NT2/D1 (cell line): Measurements from ENCODE around the gene PRKD2.

Source experiments
- DNase-seq: peaks from one replicate; pipeline ENCODE4 v3.0.0-alpha.2; 2011; ENCODE audit warnings: low read depth, low spot score
- H3K27me3 ChIP-seq: 2 replicates; pipeline ENCODE4 v1.6.0; 2011; ENCODE audit warnings: mild to moderate bottlenecking; ENCODE audit not compliant: insufficient read length, insufficient read depth
- H3K36me3 ChIP-seq: 2 replicates; pipeline ENCODE4 v1.6.1; 2011; ENCODE audit warnings: mild to moderate bottlenecking, low read length, mixed read lengths; ENCODE audit not compliant: insufficient read depth, insufficient read length
- H3K4me1 ChIP-seq: 2 replicates; pipeline ENCODE4 v1.5.1; 2011; ENCODE audit not compliant: insufficient read depth, insufficient read length
- H3K4me3 ChIP-seq: 2 replicates; pipeline ENCODE4 v1.5.1; 2011; ENCODE audit warnings: low read depth; ENCODE audit not compliant: insufficient read length
- H3K9ac ChIP-seq: 2 replicates; pipeline ENCODE4 v1.6.0; 2011; ENCODE audit warnings: low read depth; ENCODE audit not compliant: insufficient read length
- H3K9me3 ChIP-seq: 2 replicates; pipeline ENCODE4 v1.5.1; 2011; ENCODE audit warnings: mild to moderate bottlenecking, low read length; ENCODE audit not compliant: insufficient read depth
- SUZ12 ChIP-seq: IDR thresholded peaks from 2 replicates; pipeline ENCODE4 v1.6.1; 2011; ENCODE audit not compliant: insufficient read length, insufficient read depth; ENCODE audit errors: extremely low read depth
- YY1 ChIP-seq: IDR thresholded peaks from 2 replicates; pipeline ENCODE4 v1.6.1; 2011; ENCODE audit not compliant: insufficient read length, insufficient read depth
- ZNF274 ChIP-seq: IDR thresholded peaks from 2 replicates; pipeline ENCODE4 v1.6.1; 2011; ENCODE audit warnings: mild to moderate bottlenecking, low read depth, low read length

The PRKD2 gene

DNA sequence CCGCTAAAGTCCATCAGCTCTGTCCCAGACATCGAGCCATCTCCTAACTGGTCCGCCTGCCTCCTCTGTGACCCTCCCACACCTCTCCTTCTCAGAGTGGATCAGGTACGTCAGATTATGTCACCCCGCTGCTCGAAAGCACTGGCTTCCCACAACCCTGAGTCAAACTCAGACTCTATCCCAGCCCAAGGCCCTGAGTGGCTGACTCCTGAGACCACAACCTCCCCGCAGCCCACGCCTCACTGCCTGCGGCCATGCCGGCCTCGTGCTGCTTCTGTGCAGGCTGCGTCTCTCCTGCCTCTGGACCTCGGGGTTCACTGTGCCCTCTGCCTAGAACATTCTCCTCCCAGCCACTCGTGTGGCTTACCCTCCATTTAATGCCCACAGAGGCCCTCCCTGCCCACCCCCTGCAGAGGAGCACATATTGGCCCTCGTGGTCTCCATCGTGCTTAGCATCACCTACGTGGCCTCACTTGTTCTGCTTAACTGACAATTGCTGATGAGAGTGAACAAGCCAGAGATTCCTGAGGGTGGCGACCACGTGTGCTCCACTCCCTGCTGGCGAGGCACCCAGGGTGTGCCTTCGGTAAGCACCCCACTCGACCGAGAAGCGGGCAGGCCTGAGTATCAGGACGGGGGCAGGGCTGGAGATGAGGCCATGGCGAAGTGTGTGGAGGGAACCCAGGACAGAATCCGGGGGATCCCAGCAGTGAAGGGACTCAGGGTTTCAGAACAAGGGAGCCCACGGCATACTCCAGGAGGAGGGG, 15.4 kb upstream of the PRKD2 start:
- no peaks in the 10 kb centered on the region for H3K27me3 ChIP-seq
- peaks cover 30% of the 10 kb centered on the region for H3K4me1 ChIP-seq
- H3K4me3 ChIP-seq, result no peak overlapping the region
- DNase-seq, result no peak
- H3K9ac ChIP-seq, result no peak overlapping the region
- no peaks in the 10 kb centered on the region for H3K9me3 ChIP-seq
- TF ChIP-seq YY1 (no peak), ZNF274 (no peak), SUZ12 (no peak)
- H3K36me3 ChIP-seq, result peaks cover 81% of the 10 kb centered on the region

DNA sequence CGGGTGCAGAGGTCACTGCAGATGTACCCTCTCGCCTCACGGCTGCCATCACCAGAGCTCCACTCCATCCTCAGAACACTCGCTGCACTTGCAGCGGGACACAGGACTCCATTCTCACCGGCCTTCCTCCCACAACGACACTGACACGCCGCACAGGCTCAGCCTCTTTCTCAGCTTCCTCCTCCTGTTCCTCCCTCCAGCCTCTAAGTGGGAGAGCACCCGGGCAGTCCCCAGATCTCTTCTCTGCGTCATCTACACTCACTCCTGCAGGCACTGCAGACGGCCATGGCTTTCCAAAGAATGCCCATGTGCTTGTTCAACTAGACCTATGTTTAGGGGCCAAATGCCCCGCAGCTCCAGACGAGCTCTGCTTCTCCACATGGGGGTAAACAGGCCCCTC, 14.7 kb upstream of the PRKD2 start:
- H3K27me3 ChIP-seq, result no peaks in the 10 kb centered on the region
- H3K4me1 ChIP-seq, result peaks cover 37% of the 10 kb centered on the region
- no peaks in the 10 kb centered on the region for H3K9me3 ChIP-seq
- H3K4me3 ChIP-seq, result no peak overlapping the region
- TF ChIP-seq SUZ12, result no peak
- no peak for TF ChIP-seq ZNF274
- TF ChIP-seq YY1, result no peak
- H3K9ac ChIP-seq, result no peak overlapping the region
- H3K36me3 ChIP-seq, result peaks cover 81% of the 10 kb centered on the region
- DNase-seq, result no peak

DNA sequence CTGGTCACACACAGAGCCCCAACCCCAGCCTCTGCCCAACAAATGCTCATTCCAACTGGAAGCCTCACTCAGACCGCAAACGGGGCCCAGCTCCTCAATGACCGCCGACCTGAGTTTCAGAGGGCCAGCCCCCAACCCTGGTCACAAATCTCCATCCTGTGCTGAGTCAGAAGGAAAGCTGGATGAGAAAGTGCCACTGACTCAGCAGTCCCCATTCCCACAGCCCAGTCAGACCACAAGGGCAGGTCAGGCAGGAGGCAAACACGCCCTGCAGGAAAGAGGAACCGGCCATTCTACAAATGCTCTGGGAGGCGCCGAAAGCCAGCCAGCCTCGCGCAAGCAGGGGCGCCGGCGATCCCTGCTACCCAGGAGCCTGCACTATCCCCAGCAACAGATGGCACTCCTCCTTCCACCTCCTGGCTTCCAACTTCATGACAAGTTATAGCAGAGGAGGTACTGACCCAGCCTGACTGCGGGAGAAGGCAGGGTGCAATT, 14.1 kb upstream of the PRKD2 start:
- no peak for DNase-seq
- Histone ChIP-seq H3K4me1 (peaks cover 40% of the 10 kb centered on the region), H3K27me3 (no peaks in the 10 kb centered on the region), H3K4me3 (no peak overlapping the region), H3K9me3 (no peaks in the 10 kb centered on the region), H3K9ac (no peak overlapping the region), H3K36me3 (peaks cover 83% of the 10 kb centered on the region)
- TF ChIP-seq YY1, result no peak
- no peak for TF ChIP-seq SUZ12
- no peak for TF ChIP-seq ZNF274

DNA sequence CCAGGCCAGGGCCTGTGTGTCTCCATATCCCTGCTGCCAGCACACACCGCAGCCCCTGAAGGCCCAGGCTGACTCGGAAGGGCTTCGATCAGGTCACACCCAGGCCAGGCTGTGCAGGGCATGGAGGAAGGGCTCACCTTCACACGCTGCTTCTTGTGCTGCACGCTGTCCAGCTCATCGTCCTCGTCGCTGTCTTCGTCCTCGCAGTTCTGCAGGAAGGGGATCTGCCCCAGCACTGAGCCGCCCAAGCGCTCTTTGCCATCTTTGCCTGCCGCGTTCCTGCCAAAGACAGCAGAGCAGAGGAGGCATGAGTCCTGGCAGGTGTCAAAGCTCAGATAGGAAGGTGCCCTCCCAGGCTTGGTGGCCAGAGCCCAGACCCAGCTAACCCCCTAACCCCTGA, 13.7 kb upstream of the PRKD2 start:
- H3K9me3 ChIP-seq, result no peaks in the 10 kb centered on the region
- TF ChIP-seq ZNF274 (no peak), SUZ12 (no peak), YY1 (no peak)
- DNase-seq, result no peak
- no peak overlapping the region for H3K4me3 ChIP-seq
- peaks cover 87% of the 10 kb centered on the region for H3K36me3 ChIP-seq
- no peak overlapping the region for H3K9ac ChIP-seq
- H3K4me1 ChIP-seq, result peaks cover 40% of the 10 kb centered on the region
- no peaks in the 10 kb centered on the region for H3K27me3 ChIP-seq

DNA sequence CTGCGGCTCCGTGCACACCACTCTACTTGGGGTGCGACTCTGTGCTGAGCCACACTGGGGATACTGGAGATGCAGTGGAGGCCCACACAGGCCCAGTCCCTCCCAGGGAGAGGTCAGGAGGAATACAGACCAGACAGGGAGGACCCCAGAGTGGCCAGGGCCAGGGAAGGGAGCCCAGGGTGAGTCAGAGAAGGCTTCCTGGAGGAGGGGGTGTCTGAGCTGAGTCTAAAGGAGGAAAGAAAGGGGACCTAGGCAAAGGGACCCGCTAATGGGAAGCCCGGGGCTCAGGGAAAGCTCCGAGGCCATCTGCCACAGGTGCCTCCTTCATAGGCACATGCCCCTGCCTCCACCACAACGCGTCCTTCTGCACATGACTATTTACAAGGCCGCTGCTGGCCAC, 13.3 kb upstream of the PRKD2 start:
- Histone ChIP-seq H3K27me3 (no peaks in the 10 kb centered on the region), H3K36me3 (peaks cover 88% of the 10 kb centered on the region), H3K4me3 (no peak overlapping the region), H3K4me1 (peaks cover 40% of the 10 kb centered on the region), H3K9me3 (no peaks in the 10 kb centered on the region), H3K9ac (no peak overlapping the region)
- TF ChIP-seq YY1, result no peak
- TF ChIP-seq SUZ12, result no peak
- TF ChIP-seq ZNF274, result no peak
- DNase-seq, result no peak

DNA sequence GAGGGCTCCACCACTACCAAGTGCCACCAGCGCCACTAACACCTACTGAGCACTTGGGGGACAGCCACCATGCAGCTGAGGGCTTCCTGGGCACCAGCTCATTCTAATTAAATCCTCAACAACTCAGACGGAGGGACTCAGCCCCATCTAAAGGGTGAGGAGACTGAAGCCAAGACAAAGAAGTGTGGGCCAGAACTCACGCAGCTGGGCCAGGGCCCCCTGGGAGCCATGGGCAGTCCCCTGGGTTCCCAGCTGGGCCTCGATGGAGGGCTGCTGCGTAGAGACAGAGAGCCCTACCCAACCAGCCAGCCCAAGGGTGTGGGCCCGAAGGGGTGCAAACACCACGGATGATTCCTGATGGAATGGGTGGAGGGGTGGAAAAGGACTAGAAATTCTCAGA, 12.8 kb upstream of the PRKD2 start:
- DNase-seq, result no peak
- Histone ChIP-seq H3K9me3 (no peaks in the 10 kb centered on the region), H3K27me3 (no peaks in the 10 kb centered on the region), H3K4me3 (no peak overlapping the region), H3K36me3 (peaks cover 91% of the 10 kb centered on the region), H3K9ac (no peak overlapping the region), H3K4me1 (peaks cover 40% of the 10 kb centered on the region)
- no peak for TF ChIP-seq ZNF274
- TF ChIP-seq YY1, result no peak
- no peak for TF ChIP-seq SUZ12

DNA sequence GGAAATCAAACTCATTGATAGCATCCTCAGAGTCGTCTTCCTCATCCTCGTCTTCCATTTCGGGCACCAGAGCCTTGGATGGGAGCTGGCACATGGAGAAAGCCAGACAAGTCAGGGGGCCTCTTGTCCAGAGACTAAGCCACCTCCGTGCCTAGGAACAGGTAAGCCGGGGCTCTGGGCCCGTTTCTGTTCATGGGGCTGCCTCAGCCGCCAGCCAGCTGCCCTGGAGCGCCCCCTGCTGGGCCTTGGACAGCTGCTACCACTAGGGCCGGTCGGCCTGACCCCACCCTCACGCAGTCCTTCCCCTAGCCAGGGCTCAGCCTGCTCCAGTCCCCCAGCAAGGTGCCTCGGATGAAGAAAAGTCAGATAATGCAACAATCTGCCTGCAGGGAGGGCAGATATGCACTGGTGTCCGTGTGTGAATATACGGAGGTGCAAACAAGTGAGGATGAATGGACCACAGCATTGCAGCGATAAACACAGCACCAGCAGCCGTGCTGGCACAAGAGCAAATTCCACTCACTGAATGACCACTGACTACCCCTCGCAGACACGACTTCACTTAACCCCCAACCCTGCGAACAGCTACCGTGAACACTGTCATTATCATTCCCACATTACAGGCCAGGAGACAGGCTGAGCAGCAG, 11.9 kb upstream of the PRKD2 start:
- Histone ChIP-seq H3K9me3 (no peaks in the 10 kb centered on the region), H3K4me1 (peaks cover 40% of the 10 kb centered on the region), H3K9ac (no peak overlapping the region), H3K27me3 (no peaks in the 10 kb centered on the region), H3K4me3 (no peak overlapping the region), H3K36me3 (peaks cover 95% of the 10 kb centered on the region)
- TF ChIP-seq ZNF274 (no peak), YY1 (no peak), SUZ12 (no peak)
- no peak for DNase-seq

DNA sequence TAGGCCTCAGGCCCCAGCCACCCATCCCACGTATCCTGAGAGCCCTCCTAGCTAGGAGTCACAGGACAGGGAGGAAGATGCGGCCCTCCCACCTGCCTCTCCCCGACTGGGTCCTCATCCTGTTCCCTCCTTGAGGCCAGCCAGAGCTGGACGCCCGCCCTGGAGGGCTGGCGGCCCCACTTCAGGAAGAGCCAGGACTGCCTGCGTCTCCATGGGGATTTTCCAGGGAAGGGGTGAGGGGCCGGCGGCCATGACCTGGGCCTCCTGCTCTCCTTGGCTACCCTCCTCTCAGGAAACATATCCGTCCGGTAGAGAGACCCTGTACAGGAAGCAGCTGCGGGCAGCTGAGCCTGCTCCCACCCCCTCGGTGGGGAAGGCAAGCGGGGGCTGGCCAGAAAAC, 11.3 kb upstream of the PRKD2 start:
- Histone ChIP-seq H3K27me3 (no peaks in the 10 kb centered on the region), H3K4me3 (no peak overlapping the region), H3K9me3 (no peaks in the 10 kb centered on the region), H3K4me1 (peaks cover 37% of the 10 kb centered on the region), H3K9ac (peak overlapping the region; percentile 42), H3K36me3 (peaks cover 95% of the 10 kb centered on the region)
- DNase-seq, result no peak
- no peak for TF ChIP-seq YY1
- no peak for TF ChIP-seq SUZ12
- no peak for TF ChIP-seq ZNF274
